Stimulated activated CD4-positive, alpha-beta T cell treated with anti-CD3 and anti-CD28 coated beads, TNF-alpha, amount 100 ng/mL, for 1 hour (primary cell): ENCODE data around the gene MGST3.
A peak's percentile ranks its signal among the peaks of the same experiment; 100 is the strongest.
"Not testable (repeated sequence)": the region's sequence is repeated elsewhere in the genome, so short reads cannot be mapped to it uniquely, and the experiment has no call there.

ENCODE experiments used
- DNase-seq, 3 donors: peaks; one replicate each; pipeline ENCODE4 v3.0.0-alpha.2; 2020; ENCODE audit warnings: low read depth in 3 of 3, low spot score in 1 of 3

The MGST3 gene

GRCh38 chr1:165696625-165697100 lies 65.6 kb downstream of the MGST3 start:
- DNase-seq: no peak

DNA sequence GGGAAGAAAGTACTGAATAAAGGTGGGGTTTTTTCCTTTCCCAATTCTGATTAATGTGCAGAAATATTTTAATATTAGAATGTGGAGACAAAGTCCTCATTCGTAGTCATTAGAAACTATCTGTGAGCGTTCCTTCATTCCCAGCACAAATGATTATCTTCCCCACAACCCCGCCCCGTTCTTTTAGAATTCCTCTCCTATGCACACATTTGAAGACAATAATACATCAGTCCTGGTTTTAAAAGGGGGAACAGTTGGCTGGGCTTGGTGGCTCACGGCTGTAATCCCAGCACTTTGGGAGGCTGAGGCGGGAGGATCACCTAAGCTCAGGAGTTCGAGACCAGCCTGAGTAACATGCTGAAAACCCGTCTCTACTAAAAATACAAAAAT lies 66.5 kb downstream of the MGST3 start:
- DNase-seq: no peak

DNA sequence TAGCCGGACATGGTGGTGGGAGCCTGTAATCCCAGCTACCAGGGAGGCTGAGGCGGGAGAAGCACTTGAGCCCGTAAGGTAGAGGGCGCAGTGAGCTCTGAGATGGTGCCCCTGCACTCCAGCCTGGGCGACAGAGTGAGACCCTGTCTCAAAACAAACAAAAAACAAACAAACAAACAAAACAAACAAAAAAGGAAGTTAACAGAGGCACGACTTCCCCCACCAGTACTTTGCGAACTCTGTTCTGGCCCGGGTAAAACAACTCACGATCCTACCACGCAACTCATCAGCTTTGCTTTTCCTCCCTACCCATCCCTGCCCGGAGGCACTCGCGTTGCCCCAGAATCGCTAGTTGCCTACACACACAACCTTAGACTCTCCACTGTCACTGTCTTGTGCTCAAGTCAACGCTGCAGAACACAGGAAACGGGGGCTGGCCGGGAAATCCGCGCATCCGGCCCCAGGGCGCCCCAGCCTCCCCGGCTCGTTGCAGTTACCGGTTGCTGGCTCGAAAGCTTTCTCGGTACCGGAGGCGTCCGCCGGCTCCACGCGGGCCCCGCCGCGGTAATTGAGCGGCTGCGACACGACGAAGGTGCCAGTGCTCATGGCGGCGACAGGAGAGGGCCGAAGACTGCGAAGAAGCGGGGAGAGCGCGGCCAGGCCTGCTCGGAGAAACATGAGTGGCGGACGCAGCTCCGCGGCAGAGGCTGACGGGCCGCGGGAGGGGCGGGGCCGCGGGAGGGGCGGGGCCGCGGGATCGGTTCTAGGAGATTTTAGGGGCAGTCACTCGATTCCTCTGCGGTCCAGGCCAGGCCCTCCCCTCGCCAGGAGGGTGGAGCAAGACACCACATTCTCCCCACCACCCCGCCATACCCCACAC lies 67.1 kb downstream of the MGST3 start, which contains the start of gene ALDH9A1:
TSS of gene ALDH9A1 (minus strand) at position 682 of the 880 bp plus-strand sequence. CDS start at position 678, 4 bp downstream.
- DNase-seq: peak; percentile 47 to 85 (median 56)

- DNase-seq: no peak
Observed at GRCh38 chr1:165698761-165699052, 67.7 kb downstream of the MGST3 start.

DNA sequence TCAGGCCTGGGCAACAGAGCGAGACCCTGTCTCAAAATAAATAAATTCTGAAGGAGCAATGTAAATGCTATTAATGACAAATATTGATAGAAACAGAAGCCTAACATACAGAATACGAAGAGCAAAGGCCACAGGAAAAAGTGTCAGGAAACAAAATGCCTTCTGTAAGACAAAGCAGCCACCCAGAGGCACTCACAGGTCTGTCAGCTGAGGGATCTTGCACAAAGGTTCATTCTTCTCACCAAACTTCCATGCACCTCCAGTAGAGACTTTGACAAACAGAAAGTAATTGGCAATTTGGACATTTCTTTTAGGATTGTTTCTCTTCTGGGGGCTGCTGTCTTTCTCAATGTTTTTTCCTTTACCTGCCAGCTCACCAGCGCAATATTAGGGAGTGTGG lies 68.5 kb downstream of the MGST3 start:
- no peak for DNase-seq

DNA sequence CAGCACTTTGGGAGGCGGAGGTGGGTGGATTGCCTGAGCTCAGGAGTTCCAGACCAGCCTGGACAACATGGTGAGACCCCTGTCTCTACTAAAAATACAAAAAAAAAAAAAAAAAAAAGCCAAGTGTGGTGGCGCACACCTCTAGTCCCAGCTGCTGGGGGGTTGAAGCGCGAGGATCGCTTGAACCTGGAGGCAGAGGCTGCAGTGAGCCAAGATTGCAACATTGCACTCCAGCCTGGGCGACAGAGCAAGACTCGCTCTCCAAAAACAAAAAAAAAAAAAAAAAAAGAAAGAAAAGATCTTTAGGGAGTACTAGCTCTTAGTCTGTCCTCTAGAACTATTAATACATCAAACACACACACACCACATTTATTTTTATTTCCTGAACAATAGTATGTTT lies 70.9 kb downstream of the MGST3 start:
- not testable (repeated sequence) for DNase-seq

DNA sequence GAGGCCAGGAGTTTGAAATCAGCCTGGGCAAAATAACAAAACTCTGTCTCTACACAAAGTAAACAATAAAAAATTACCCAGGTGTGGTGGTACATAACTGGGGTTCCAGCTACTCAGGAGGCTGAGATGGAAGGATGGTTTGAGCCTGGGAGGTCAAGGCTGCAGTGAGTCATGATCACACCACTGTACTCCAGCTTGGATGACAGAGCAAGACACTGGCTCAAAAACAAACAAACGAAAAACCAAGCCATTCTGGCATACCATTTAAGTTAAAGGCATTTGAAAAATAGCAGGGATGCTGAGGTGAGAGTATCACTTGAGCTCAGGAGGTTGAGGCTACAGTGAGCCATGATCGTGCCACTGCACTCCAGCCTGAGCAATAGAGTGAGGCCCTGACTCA lies 72.6 kb downstream of the MGST3 start:
- DNase-seq: no peak
